ENCODE results near the gene LCE5A. TPM values are rescaled to one million over a fixed set of nuclear protein-coding genes. Genes with fewer than 3 reads are reported as not detected.

Gene LCE5A
- total RNA-seq, 2 experiments from 2014 or later = not detected

GRCh38 chr1:152466217-152466616, 44.4 kb upstream of the LCE5A start:
- POLR2A ChIA-PET = no interaction called here
- no peaks in the 10 kb centered on the region for H3K9me3 ChIP-seq (ENCODE audit: control insufficient read depth in 1 of 2, insufficient read depth in 1 of 2, low read length in 2 of 2)
- Mint-ChIP-seq H3K4me1 (ENCODE audit: low read depth) (peaks cover 4% of the 10 kb centered on the region), H3K9me3 (peaks cover 4% of the 10 kb centered on the region), H3K36me3 (ENCODE audit: low read depth) (no peaks in the 10 kb centered on the region), H3K27me3 (peaks cover 32% of the 10 kb centered on the region), H3K4me3 (no peak overlapping the region), H3K27ac (no peak overlapping the region)
- H3K27ac ChIP-seq (ENCODE audit: low read depth in 1 of 2, low read length in 2 of 2) = no peak overlapping the region
- DNase-seq (no peak), ATAC-seq (ENCODE audit: poor library complexity) (no peak)
- peaks cover 0 to 15% of the 10 kb centered on the region in 2 experiments for H3K27me3 ChIP-seq (ENCODE audit: control insufficient read depth in 1 of 2, insufficient read depth in 2 of 2, low read length in 2 of 2)
- TF ChIP-seq CTCF (IDR thresholded peaks at IDR 0.05) = no peak
- intact Hi-C loops (cut with DNase I, micrococcal nuclease) = no loop called here
- no peaks in the 10 kb centered on the region for H3K36me3 ChIP-seq (ENCODE audit: insufficient read depth, low read length)
- no peaks in the 10 kb centered on the region for H3K4me1 ChIP-seq (ENCODE audit: insufficient read depth, low read length)
- CTCF ChIA-PET = no interaction called here
- H3K4me3 ChIP-seq (ENCODE audit: low read length) = no peak overlapping the region

GRCh38 chr1:152473887-152474537, 36.6 kb upstream of the LCE5A start:
- Mint-ChIP-seq H3K4me1 (ENCODE audit: low read depth) (no peaks in the 10 kb centered on the region), H3K27ac (no peak overlapping the region), H3K27me3 (peaks cover 14% of the 10 kb centered on the region), H3K36me3 (ENCODE audit: low read depth) (no peaks in the 10 kb centered on the region), H3K9me3 (peaks cover 12% of the 10 kb centered on the region), H3K4me3 (no peak overlapping the region)
- no peaks in the 10 kb centered on the region for H3K4me1 ChIP-seq (ENCODE audit: insufficient read depth, low read length)
- no peak overlapping the region for H3K27ac ChIP-seq (ENCODE audit: low read depth in 1 of 2, low read length in 2 of 2)
- H3K9me3 ChIP-seq (ENCODE audit: control insufficient read depth in 1 of 2, insufficient read depth in 1 of 2, low read length in 2 of 2) = peaks cover 16 to 25% of the 10 kb centered on the region in 2 experiments
- ATAC-seq (ENCODE audit: poor library complexity) (no peak), DNase-seq (no peak)
- no peak for TF ChIP-seq CTCF (IDR thresholded peaks at IDR 0.05)
- H3K27me3 ChIP-seq (ENCODE audit: control insufficient read depth in 1 of 2, insufficient read depth in 2 of 2, low read length in 2 of 2) = peaks cover 0 to 15% of the 10 kb centered on the region in 2 experiments
- no peak overlapping the region for H3K4me3 ChIP-seq (ENCODE audit: low read length)
- intact Hi-C loops (cut with DNase I, micrococcal nuclease) = no loop called here
- H3K36me3 ChIP-seq (ENCODE audit: insufficient read depth, low read length) = no peaks in the 10 kb centered on the region
- ChIA-PET POLR2A (no interaction called here), CTCF (interaction anchor here (0.9 kb wide), 1 partner anchor 16 kb away, joined by 3 read pairs; no protein-coding TSS in a partner anchor)

- ChIA-PET CTCF (interaction anchor here (0.8 kb wide), 1 partner anchor 295 kb away, joined by 3 read pairs; no protein-coding TSS in a partner anchor), POLR2A (no interaction called here)
- H3K4me3 ChIP-seq (ENCODE audit: low read length) = no peak overlapping the region
- DNase-seq (peak; percentile 35 to 81 (median 50)), ATAC-seq (ENCODE audit: poor library complexity) (peak; percentile 63)
- TF ChIP-seq CTCF (IDR thresholded peaks at IDR 0.05) = peak; percentile 44
- Mint-ChIP-seq H3K9me3 (peaks cover 12% of the 10 kb centered on the region), H3K27me3 (no peaks in the 10 kb centered on the region), H3K27ac (no peak overlapping the region), H3K36me3 (ENCODE audit: low read depth) (no peaks in the 10 kb centered on the region), H3K4me1 (ENCODE audit: low read depth) (peaks cover 8% of the 10 kb centered on the region), H3K4me3 (no peak overlapping the region)
- peaks cover 8% of the 10 kb centered on the region for H3K4me1 ChIP-seq (ENCODE audit: insufficient read depth, low read length)
- H3K36me3 ChIP-seq (ENCODE audit: insufficient read depth, low read length) = no peaks in the 10 kb centered on the region
- intact Hi-C loops (cut with DNase I, micrococcal nuclease) = no loop called here
- H3K27ac ChIP-seq (ENCODE audit: low read depth in 1 of 2, low read length in 2 of 2) = no peak overlapping the region
- peaks cover 15 to 25% of the 10 kb centered on the region in 2 experiments for H3K9me3 ChIP-seq (ENCODE audit: control insufficient read depth in 1 of 2, insufficient read depth in 1 of 2, low read length in 2 of 2)
- H3K27me3 ChIP-seq (ENCODE audit: control insufficient read depth in 1 of 2, insufficient read depth in 2 of 2, low read length in 2 of 2) = peaks cover 0 to 2% of the 10 kb centered on the region in 2 experiments
Measured at GRCh38 chr1:152479792-152480595, 30.6 kb upstream of the LCE5A start.
